SK-N-SH (cell line): ENCODE results near the gene STK11IP.

Experiments used
- FOXM1 ChIP-seq: IDR thresholded peaks from 2 replicates; pipeline ENCODE4 v1.4.0; 2012; ENCODE audit warnings: low read depth, mild to moderate bottlenecking
- JUND ChIP-seq: IDR thresholded peaks from 2 replicates; pipeline ENCODE4 v1.4.0; 2012
- POLR2AphosphoS5 ChIP-seq: IDR thresholded peaks from 2 replicates; pipeline ENCODE4 v1.6.1; 2012; ENCODE audit warnings: low read depth, low read length
- REST ChIP-seq: IDR thresholded peaks from 2 replicates; pipeline ENCODE4 v1.6.1; 2012; ENCODE audit warnings: mild to moderate bottlenecking, low read depth, low read length, moderate library complexity
- SIN3A ChIP-seq: IDR thresholded peaks from 2 replicates; pipeline ENCODE4 v1.6.1; 2012; ENCODE audit warnings: low read depth, mild to moderate bottlenecking, low read length, moderate library complexity, borderline replicate concordance
- SMC3 ChIP-seq: IDR thresholded peaks from 2 replicates; pipeline ENCODE4 v1.6.1; 2012; ENCODE audit warnings: low read depth, low read length, improper control_type of control experiment
- USF1 ChIP-seq: IDR thresholded peaks from 2 replicates; pipeline ENCODE4 v1.4.0; 2012; ENCODE audit warnings: low read depth, borderline replicate concordance
- TF ChIP-seq, protein P1 (sequence below): fragments of 150-350 bp; IDR thresholded peaks from 2 replicates; pipeline ENCODE4 v1.6.1; 2017; ENCODE audit warnings: antibody characterized with exemption, low read length, low read depth, borderline replicate concordance
- TF ChIP-seq, protein P2 (sequence below): fragments of 200-600 bp; sonication (generic); IDR thresholded peaks from 2 replicates; pipeline ENCODE4 v1.6.1; 2017; ENCODE audit warnings: antibody characterized with exemption, mild to moderate bottlenecking, moderate library complexity
- TF ChIP-seq, protein P3 (sequence below): IDR thresholded peaks from 2 replicates; pipeline ENCODE4 v1.4.0; 2012; ENCODE audit warnings: low read depth

DNA sequence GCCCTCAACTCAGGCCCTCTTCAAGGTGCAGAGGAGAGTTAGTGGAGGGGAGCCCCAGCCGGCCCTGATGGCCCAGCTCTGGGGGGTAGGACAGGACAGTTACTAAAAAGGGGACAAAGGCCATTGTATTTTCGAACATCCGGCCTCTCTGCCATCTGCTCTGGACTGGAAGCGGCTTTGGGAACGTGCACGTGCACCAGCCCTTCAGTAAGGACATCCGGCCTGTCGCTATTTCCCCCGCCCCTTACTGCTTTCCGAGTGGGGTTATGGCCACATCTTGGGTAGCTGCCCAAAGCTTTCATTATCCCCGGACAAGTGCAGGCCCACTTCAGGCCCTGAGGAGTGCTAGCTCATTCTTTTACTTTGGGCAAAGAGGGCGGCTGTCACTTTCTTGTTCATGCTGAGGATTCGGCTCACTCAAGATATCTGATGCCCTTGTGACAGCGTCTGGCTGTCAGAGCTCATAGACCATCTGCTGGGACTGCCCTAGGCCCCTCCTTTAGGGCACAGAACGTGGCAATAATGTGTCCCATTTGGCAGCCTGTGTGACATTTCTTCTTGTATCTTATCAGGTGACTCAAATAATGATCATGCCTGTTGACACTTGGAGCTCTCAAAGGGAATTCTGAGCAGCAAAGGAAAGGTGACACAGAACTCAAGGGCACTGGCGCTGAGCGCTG, 47.3 kb downstream of the STK11IP start:
- TF ChIP-seq REST (no peak), USF1 (no peak), FOXM1 (no peak), SIN3A (no peak), POLR2AphosphoS5 (no peak), JUND (no peak), SMC3 (no peak)
- TF ChIP-seq, protein P1, sequence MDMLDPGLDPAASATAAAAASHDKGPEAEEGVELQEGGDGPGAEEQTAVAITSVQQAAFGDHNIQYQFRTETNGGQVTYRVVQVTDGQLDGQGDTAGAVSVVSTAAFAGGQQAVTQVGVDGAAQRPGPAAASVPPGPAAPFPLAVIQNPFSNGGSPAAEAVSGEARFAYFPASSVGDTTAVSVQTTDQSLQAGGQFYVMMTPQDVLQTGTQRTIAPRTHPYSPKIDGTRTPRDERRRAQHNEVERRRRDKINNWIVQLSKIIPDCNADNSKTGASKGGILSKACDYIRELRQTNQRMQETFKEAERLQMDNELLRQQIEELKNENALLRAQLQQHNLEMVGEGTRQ = no peak
- TF ChIP-seq, protein P2, sequence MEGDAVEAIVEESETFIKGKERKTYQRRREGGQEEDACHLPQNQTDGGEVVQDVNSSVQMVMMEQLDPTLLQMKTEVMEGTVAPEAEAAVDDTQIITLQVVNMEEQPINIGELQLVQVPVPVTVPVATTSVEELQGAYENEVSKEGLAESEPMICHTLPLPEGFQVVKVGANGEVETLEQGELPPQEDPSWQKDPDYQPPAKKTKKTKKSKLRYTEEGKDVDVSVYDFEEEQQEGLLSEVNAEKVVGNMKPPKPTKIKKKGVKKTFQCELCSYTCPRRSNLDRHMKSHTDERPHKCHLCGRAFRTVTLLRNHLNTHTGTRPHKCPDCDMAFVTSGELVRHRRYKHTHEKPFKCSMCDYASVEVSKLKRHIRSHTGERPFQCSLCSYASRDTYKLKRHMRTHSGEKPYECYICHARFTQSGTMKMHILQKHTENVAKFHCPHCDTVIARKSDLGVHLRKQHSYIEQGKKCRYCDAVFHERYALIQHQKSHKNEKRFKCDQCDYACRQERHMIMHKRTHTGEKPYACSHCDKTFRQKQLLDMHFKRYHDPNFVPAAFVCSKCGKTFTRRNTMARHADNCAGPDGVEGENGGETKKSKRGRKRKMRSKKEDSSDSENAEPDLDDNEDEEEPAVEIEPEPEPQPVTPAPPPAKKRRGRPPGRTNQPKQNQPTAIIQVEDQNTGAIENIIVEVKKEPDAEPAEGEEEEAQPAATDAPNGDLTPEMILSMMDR = no peak
- TF ChIP-seq, protein P3, sequence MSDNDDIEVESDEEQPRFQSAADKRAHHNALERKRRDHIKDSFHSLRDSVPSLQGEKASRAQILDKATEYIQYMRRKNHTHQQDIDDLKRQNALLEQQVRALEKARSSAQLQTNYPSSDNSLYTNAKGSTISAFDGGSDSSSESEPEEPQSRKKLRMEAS = no peak
